ENCODE data around the gene TTYH1.

GRCh38 chr19:54405628-54406027 lies 9.6 kb upstream of the TTYH1 start:
- no peak for TF ChIP-seq CTCF (IDR thresholded peaks at IDR 0.05; ENCODE audit: extremely low read depth in 1 of 2, insufficient read depth in 1 of 2, low read depth in 1 of 2, low read length in 2 of 2)
- TF ChIP-seq EZH2 (IDR thresholded peaks at IDR 0.05; ENCODE audit: borderline replicate concordance, low read depth, low read length, severe bottlenecking) = no peak
- no peak for TF ChIP-seq MYC (IDR thresholded peaks at IDR 0.05; ENCODE audit: low read depth, low read length)
- no peak for TF ChIP-seq POLR2A (IDR thresholded peaks at IDR 0.05; ENCODE audit: low read depth, low read length)
- no peak for TF ChIP-seq GATA2 (IDR thresholded peaks at IDR 0.05; ENCODE audit: insufficient read depth, insufficient read length, low read depth, low read length)
- TF ChIP-seq JUN (IDR thresholded peaks at IDR 0.05; ENCODE audit: borderline replicate concordance, insufficient read depth, insufficient read length, low read depth) = no peak
- no peak for TF ChIP-seq FOS (IDR thresholded peaks at IDR 0.05; ENCODE audit: borderline replicate concordance, insufficient read depth, low read length)
- TF ChIP-seq POLR2AphosphoS5 (IDR thresholded peaks at IDR 0.05; ENCODE audit: insufficient read depth, low read depth, low read length) = no peak
- no peak for TF ChIP-seq MAX (IDR thresholded peaks at IDR 0.05; ENCODE audit: insufficient read depth, insufficient read length)
